ENCODE measurements around the gene MYO18A. TPM values are rescaled to one million over a fixed set of nuclear protein-coding genes. Genes with fewer than 3 reads are reported as not detected.

The MYO18A gene
- total RNA-seq, 3 donors from 2014 or later (not counting 1 experiment from before 2014, with no cell fraction given) = 110 to 117 (median 115) TPM

DNA sequence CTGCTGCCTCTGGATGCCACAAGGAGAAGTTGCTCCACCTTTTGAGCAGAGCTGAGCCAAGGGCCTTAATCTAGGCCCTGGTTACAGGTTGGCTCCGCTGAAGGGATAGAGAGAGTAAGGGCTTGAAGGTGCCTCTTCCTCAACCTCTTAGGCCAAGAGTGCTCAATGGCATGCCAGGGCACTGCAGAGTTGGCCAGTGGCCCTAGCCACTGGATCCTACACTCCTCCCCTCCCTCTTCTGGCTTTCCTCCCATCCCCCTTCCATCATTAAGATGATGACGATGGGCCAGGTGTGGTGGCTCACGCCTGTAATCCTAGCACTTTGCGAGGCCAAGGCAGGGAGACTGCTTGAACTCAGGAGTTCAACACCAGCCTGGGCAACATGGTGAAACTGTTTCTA, 50.5 kb downstream of the MYO18A start:
- no peak overlapping the region for H3K27ac Mint-ChIP-seq
- TF ChIP-seq, protein P1, sequence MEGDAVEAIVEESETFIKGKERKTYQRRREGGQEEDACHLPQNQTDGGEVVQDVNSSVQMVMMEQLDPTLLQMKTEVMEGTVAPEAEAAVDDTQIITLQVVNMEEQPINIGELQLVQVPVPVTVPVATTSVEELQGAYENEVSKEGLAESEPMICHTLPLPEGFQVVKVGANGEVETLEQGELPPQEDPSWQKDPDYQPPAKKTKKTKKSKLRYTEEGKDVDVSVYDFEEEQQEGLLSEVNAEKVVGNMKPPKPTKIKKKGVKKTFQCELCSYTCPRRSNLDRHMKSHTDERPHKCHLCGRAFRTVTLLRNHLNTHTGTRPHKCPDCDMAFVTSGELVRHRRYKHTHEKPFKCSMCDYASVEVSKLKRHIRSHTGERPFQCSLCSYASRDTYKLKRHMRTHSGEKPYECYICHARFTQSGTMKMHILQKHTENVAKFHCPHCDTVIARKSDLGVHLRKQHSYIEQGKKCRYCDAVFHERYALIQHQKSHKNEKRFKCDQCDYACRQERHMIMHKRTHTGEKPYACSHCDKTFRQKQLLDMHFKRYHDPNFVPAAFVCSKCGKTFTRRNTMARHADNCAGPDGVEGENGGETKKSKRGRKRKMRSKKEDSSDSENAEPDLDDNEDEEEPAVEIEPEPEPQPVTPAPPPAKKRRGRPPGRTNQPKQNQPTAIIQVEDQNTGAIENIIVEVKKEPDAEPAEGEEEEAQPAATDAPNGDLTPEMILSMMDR (IDR thresholded peaks at IDR 0.05) = no peak
- Histone ChIP-seq H3K4me3 (ENCODE audit: low read length) (no peak overlapping the region), H3K27ac (ENCODE audit: low read length) (no peak overlapping the region), H3K4me1 (ENCODE audit: control insufficient read depth, insufficient read depth, low read length) (peaks cover 16% of the 10 kb centered on the region), H3K27me3 (ENCODE audit: control insufficient read depth, insufficient read depth, low read length) (no peaks in the 10 kb centered on the region), H3K36me3 (ENCODE audit: control insufficient read depth, insufficient read depth, low read length) (peaks cover 24% of the 10 kb centered on the region), H3K9me3 (ENCODE audit: control insufficient read depth, insufficient read depth, low read length) (no peaks in the 10 kb centered on the region)
- intact Hi-C loops (cut with micrococcal nuclease) = no loop called here
- no peak overlapping the region for H3K4me3 Mint-ChIP-seq
- no peak for DNase-seq
- H3K9me3 Mint-ChIP-seq = no peaks in the 10 kb centered on the region
- no peaks in the 10 kb centered on the region for H3K36me3 Mint-ChIP-seq
- peaks cover 15 to 34% of the 10 kb centered on the region in 2 donors for H3K4me1 Mint-ChIP-seq
- 96% methylated on average over 4 of the region's 4 CpGs for WGBS (ENCODE audit: insufficient coverage)
- no peak for ATAC-seq
- H3K27me3 Mint-ChIP-seq (ENCODE audit: low read depth in 2 of 2) = no peaks in the 10 kb centered on the region

DNA sequence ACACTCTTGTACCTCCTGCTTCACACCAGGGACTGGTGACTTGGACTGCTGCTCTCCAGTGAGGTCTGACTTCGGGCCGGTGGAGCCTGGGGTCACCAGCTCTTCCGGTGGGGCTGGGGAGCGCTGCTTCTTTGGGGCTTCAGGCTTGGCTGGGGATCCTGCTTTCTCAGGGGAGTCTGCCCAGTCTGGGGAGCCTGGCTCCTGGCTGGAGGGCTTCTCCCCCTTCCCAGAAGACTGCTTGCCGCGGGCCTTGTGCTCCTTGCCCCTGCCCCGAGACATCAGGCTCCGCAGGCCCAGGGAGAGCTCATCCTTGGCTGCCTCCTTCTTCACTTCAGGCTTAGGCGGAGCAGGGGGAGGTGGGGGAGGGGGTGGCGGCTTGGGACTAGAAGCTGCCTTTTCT, 52.4 kb downstream of the MYO18A start:
- Mint-ChIP-seq H3K4me3 (no peak overlapping the region), H3K36me3 (no peaks in the 10 kb centered on the region), H3K9me3 (no peaks in the 10 kb centered on the region), H3K27ac (no peak overlapping the region), H3K4me1 (peaks cover 15 to 31% of the 10 kb centered on the region in 2 donors), H3K27me3 (ENCODE audit: low read depth in 2 of 2) (no peaks in the 10 kb centered on the region)
- no peak for DNase-seq
- H3K4me1 ChIP-seq (ENCODE audit: control insufficient read depth, insufficient read depth, low read length) = peaks cover 19% of the 10 kb centered on the region
- no peak for ATAC-seq
- intact Hi-C loops (cut with micrococcal nuclease) = no loop called here
- H3K4me3 ChIP-seq (ENCODE audit: low read length) = no peak overlapping the region
- TF ChIP-seq, protein P1 (IDR thresholded peaks at IDR 0.05) = no peak
- WGBS (ENCODE audit: insufficient coverage) = 97% methylated on average over 10 of the region's 10 CpGs
- H3K36me3 ChIP-seq (ENCODE audit: control insufficient read depth, insufficient read depth, low read length) = peaks cover 23% of the 10 kb centered on the region
- H3K27ac ChIP-seq (ENCODE audit: low read length) = no peak overlapping the region
- H3K27me3 ChIP-seq (ENCODE audit: control insufficient read depth, insufficient read depth, low read length) = no peaks in the 10 kb centered on the region
- no peaks in the 10 kb centered on the region for H3K9me3 ChIP-seq (ENCODE audit: control insufficient read depth, insufficient read depth, low read length)

DNA sequence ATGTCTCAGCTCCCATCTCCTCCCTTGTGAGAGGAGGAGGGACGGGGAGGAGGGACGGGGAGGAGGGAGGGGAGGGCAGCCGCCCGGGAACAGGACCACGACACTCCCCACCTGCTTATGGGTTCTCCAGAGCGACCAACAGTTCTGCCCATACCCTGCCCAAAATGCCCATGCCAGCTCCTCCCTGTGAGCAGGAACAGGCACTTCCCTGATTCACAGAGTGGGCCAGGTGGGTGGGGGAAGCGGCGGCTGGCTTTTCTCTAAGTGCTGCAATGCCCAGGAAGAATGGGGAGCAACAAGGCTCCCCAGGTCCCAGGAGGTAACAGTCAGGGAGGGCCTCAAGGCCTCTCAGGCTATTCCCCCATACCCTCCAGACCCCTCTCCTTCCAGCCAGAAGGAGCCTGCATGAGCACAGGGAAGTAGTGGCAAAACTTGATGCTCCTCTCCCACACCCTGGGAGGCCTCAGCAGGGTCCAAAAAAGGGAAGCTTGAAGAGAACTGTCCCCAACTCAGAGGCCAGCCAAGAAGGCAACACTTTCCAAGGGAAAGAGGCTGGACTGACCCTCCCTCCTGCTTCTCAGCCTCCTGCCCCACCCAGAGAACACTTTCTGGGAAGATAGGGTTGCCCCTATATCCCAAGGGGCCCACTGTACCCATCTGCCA, 53.8 kb downstream of the MYO18A start:
- ATAC-seq (no peak), DNase-seq (no peak)
- 93% methylated on average over 3 of the region's 8 CpGs for WGBS (ENCODE audit: insufficient coverage)
- H3K27ac Mint-ChIP-seq = no peak overlapping the region
- no peaks in the 10 kb centered on the region for H3K9me3 Mint-ChIP-seq
- no peak overlapping the region for H3K27ac ChIP-seq (ENCODE audit: low read length)
- peaks cover 15% of the 10 kb centered on the region for H3K4me1 ChIP-seq (ENCODE audit: control insufficient read depth, insufficient read depth, low read length)
- H3K4me1 Mint-ChIP-seq = peaks cover 3 to 23% of the 10 kb centered on the region in 2 donors
- H3K4me3 ChIP-seq (ENCODE audit: low read length) = no peak overlapping the region
- H3K9me3 ChIP-seq (ENCODE audit: control insufficient read depth, insufficient read depth, low read length) = no peaks in the 10 kb centered on the region
- H3K36me3 Mint-ChIP-seq = no peaks in the 10 kb centered on the region
- no peaks in the 10 kb centered on the region for H3K27me3 Mint-ChIP-seq (ENCODE audit: low read depth in 2 of 2)
- peaks cover 33% of the 10 kb centered on the region for H3K36me3 ChIP-seq (ENCODE audit: control insufficient read depth, insufficient read depth, low read length)
- H3K4me3 Mint-ChIP-seq = no peak overlapping the region
- TF ChIP-seq, protein P1 (IDR thresholded peaks at IDR 0.05) = no peak
- intact Hi-C loops (cut with micrococcal nuclease) = no loop called here
- no peaks in the 10 kb centered on the region for H3K27me3 ChIP-seq (ENCODE audit: control insufficient read depth, insufficient read depth, low read length)

DNA sequence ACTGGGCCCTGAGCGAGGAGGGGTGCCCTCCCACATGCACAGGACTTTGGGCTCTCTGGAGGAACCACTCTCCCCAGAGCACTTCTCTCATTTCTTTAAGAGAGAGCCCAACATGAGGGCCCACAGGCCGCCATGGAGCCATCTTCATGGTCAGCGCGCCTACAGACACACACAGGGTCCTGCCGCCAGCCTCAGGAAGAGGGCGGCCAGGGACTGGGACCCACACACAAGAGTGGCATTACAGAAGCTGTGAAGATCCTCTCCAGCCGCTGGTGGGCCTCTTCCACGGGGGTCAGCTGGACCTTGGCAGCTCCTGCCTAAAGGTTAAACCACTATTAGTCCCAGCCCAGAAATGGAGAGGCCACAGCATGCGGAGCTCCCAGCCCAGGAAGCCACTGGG, 54.5 kb downstream of the MYO18A start:
- Mint-ChIP-seq H3K27ac (no peak overlapping the region), H3K27me3 (ENCODE audit: low read depth in 2 of 2) (no peaks in the 10 kb centered on the region), H3K4me1 (peaks cover 0 to 19% of the 10 kb centered on the region in 2 donors), H3K4me3 (no peak overlapping the region), H3K36me3 (no peaks in the 10 kb centered on the region), H3K9me3 (no peaks in the 10 kb centered on the region)
- intact Hi-C loops (cut with micrococcal nuclease) = no loop called here
- Histone ChIP-seq H3K27ac (ENCODE audit: low read length) (no peak overlapping the region), H3K4me3 (ENCODE audit: low read length) (no peak overlapping the region), H3K4me1 (ENCODE audit: control insufficient read depth, insufficient read depth, low read length) (peaks cover 15% of the 10 kb centered on the region), H3K9me3 (ENCODE audit: control insufficient read depth, insufficient read depth, low read length) (no peaks in the 10 kb centered on the region), H3K27me3 (ENCODE audit: control insufficient read depth, insufficient read depth, low read length) (no peaks in the 10 kb centered on the region), H3K36me3 (ENCODE audit: control insufficient read depth, insufficient read depth, low read length) (peaks cover 40% of the 10 kb centered on the region)
- ATAC-seq (no peak), DNase-seq (no peak)
- TF ChIP-seq, protein P1 (IDR thresholded peaks at IDR 0.05) = no peak
- 86% methylated on average over 9 of the region's 9 CpGs for WGBS (ENCODE audit: insufficient coverage)

All from natural killer cell (primary cell).